B cell (primary cell): ENCODE measurements around the gene CEACAM16. TPM values are rescaled to one million over a fixed set of nuclear protein-coding genes. Genes with fewer than 3 reads are reported as not detected.

Experiments
- ATAC-seq: fragments of 200-7000 bp; cut with Tn5 transposase; one replicate; pipeline ENCODE4 v1.10.0; 2021; ENCODE audit warnings: low read depth, mild to moderate bottlenecking, moderate number of reproducible peaks, moderate library complexity
- CTCF ChIA-PET: fragments of 350-600 bp; sonication (Branson Sonifier 250); formaldehyde crosslinking; loops from one replicate; lab custom pipeline; 2021; ENCODE audit warnings: antibody characterized with exemption, inconsistent platforms; lab: Charles Lee
- POLR2A ChIA-PET: fragments of 350-600 bp; sonication (Branson Sonifier 250); formaldehyde crosslinking; loops from one replicate; lab custom pipeline; 2021; ENCODE audit warnings: antibody characterized with exemption; lab: Charles Lee
- DNase-seq: peaks from one replicate; pipeline ENCODE4 v3.0.0; 2013
- H2AFZ ChIP-seq: 2 replicates; pipeline ENCODE4 v1.6.1; 2012; ENCODE audit warnings: mild to moderate bottlenecking, low read depth, low read length; ENCODE audit not compliant: insufficient read depth, poor library complexity, severe bottlenecking
- H3K27ac ChIP-seq, 2 donors: 1 replicate in 1 of 2; 2 replicates in 1 of 2; pipeline ENCODE4 v1.5.1; 2012 to 2013; ENCODE audit warnings: low read length in 2 of 2, mild to moderate bottlenecking in 2 of 2, moderate library complexity in 1 of 2
- H3K27me3 ChIP-seq, 4 experiments: fragments of 200-600 bp in 1 of 4; sonication (generic) in 1 of 4; replicated peaks in 1 of 4; 1 replicate in 2 of 4; 2 replicates in 2 of 4; pipeline versions ENCODE4 v1.6.1 to v1.7.0; 2013 to 2016; ENCODE audit warnings: low read length in 3 of 4, mild to moderate bottlenecking in 2 of 4, mixed read lengths in 1 of 4, moderate library complexity in 1 of 4; ENCODE audit not compliant: insufficient read depth in 4 of 4, control insufficient read depth in 3 of 4; ENCODE audit errors: control extremely low read depth in 1 of 4
- H3K36me3 ChIP-seq, 2 experiments: replicated peaks in 1 of 2; 1 replicate in 1 of 2; 2 replicates in 1 of 2; pipeline versions ENCODE4 v1.6.1 to v1.7.1; 2013; ENCODE audit warnings: low read length in 1 of 2; ENCODE audit not compliant: insufficient read depth in 2 of 2, control insufficient read depth in 1 of 2; ENCODE audit errors: control extremely low read depth in 1 of 2, extremely low read depth in 1 of 2
- H3K4me1 ChIP-seq, 2 donors: fragments of 200-600 bp in 1 of 2; sonication (generic) in 1 of 2; 1 replicate in 1 of 2; 2 replicates in 1 of 2; pipeline versions ENCODE4 v1.5.1 to v1.6.1; 2013 to 2017; ENCODE audit warnings: low read length in 2 of 2; ENCODE audit not compliant: control insufficient read depth in 2 of 2, insufficient read depth in 2 of 2
- H3K4me2 ChIP-seq: replicated peaks from 2 replicates; pipeline ENCODE3; 2012; ENCODE audit warnings: mild to moderate bottlenecking, low read depth, low read length; ENCODE audit not compliant: poor library complexity, severe bottlenecking
- H3K4me3 ChIP-seq, 5 experiments: fragments of 200-600 bp in 1 of 5; sonication (generic) in 1 of 5; 1 replicate in 3 of 5; 2 replicates in 2 of 5; pipeline versions ENCODE4 v1.5.1 to v1.7.0; 2011 to 2016; ENCODE audit warnings: low read length in 4 of 5, mild to moderate bottlenecking in 4 of 5, low read depth in 2 of 5, control low read depth in 1 of 5, moderate library complexity in 1 of 5; ENCODE audit not compliant: insufficient read depth in 1 of 5; ENCODE audit errors: control extremely low read depth in 1 of 5, extremely low read depth in 1 of 5
- H3K79me2 ChIP-seq: fragments of 200-600 bp; sonication (generic); one replicate; pipeline ENCODE4 v1.6.0; 2016; ENCODE audit warnings: low read length; ENCODE audit not compliant: control insufficient read depth, insufficient read depth
- H3K9ac ChIP-seq: fragments of 200-600 bp; sonication (generic); 2 replicates; pipeline ENCODE4 v1.6.1; 2017; ENCODE audit warnings: mild to moderate bottlenecking, low read length, moderate library complexity
- H3K9me3 ChIP-seq, 3 donors: one replicate each; pipeline versions ENCODE4 v1.6.1 to v1.7.1; 2013; ENCODE audit warnings: low read length in 2 of 3; ENCODE audit not compliant: control insufficient read depth in 2 of 3, insufficient read depth in 1 of 3; ENCODE audit errors: control extremely low read depth in 1 of 3
- H4K20me1 ChIP-seq: 2 replicates; pipeline ENCODE4 v1.6.0; 2012; ENCODE audit warnings: mild to moderate bottlenecking, low read length; ENCODE audit not compliant: insufficient read depth, control insufficient read depth, poor library complexity, severe bottlenecking
- H3K27ac Mint-ChIP-seq: one replicate; pipeline ENCODE4 v1.8.0; 2021; ENCODE audit warnings: mixed read lengths
- H3K27me3 Mint-ChIP-seq: one replicate; pipeline ENCODE4 v1.8.0; 2021; ENCODE audit warnings: mixed read lengths
- H3K4me1 Mint-ChIP-seq: one replicate; pipeline ENCODE4 v1.8.0; 2021; ENCODE audit warnings: mixed read lengths
- H3K4me3 Mint-ChIP-seq: one replicate; pipeline ENCODE4 v1.8.0; 2021; ENCODE audit warnings: mixed read lengths
- H3K9me3 Mint-ChIP-seq: one replicate; pipeline ENCODE4 v1.8.0; 2022; ENCODE audit warnings: mixed read lengths; ENCODE audit not compliant: insufficient read depth
- EZH2 ChIP-seq: IDR thresholded peaks from 2 replicates; pipeline ENCODE4 v1.6.1; 2012; ENCODE audit warnings: borderline replicate concordance, low read depth, mild to moderate bottlenecking, moderate library complexity, low read length; ENCODE audit not compliant: insufficient read depth, poor library complexity, severe bottlenecking
- WGBS: methylation state at CpG from one replicate; pipeline ENCODE4 v1.1.5; 2013; ENCODE audit warnings: missing lambda C conversion rate; ENCODE audit not compliant: insufficient coverage; 5-methylcytosine and 5-hydroxymethylcytosine counted together
- intact Hi-C: fragments of 100-400 bp; cut with micrococcal nuclease; formaldehyde crosslinking; loops from one replicate; pipeline ENCODE4 v1.10.0; 2022
- polyA plus RNA-seq: library from polyadenylated mRNA; depleted of rRNA; stranded (reverse); fragments of >200 nt; gene quantifications from 2 replicates; pipeline ENCODE4 v1.2.3, GENCODE V29; 2012
- total RNA-seq, 2 donors: library from RNA; stranded (reverse); fragments of 120-200 nt in 1 of 2; gene quantifications; 1 replicate in 1 of 2; 2 replicates in 1 of 2; pipeline versions ENCODE4 v1.2.3 to v1.2.4, GENCODE V29; 2013 to 2022
- TF ChIP-seq, protein P1 (sequence below): fragments of 200-600 bp; IDR thresholded peaks from one replicate; pipeline ENCODE4 v1.8.0; 2022; ENCODE audit warnings: antibody characterized with exemption, mild to moderate bottlenecking

CEACAM16 gene
- total and polyA plus RNA-seq, 2 donors (not counting 1 experiment from before 2014, with no cell fraction given): not detected

DNA sequence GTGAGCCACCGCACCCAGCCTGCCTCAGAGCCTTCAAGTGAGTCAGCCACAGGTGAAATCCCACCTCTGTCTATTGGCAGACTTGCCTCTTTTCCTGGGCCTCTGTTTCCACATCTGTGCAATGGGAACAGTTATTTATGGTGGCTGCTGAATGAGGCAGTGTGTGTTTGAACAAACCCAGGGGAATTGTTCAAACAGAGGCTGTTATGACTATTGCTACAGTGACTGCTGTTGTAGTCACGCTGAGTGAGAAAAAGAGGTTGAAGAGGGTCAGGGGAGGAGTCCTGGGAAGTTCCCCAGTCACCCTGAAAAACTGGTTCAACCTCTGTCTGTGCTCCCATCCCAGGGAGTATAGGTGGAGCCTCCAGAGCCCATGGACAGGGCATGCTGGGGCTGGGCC, 27.6 kb upstream of the CEACAM16 start, which contains the start of gene CEACAM19:
CEACAM19 (plus strand) TSS at position 83 of the 400 bp plus-strand sequence. CDS start 450 bp downstream, outside the sequence.
- Mint-ChIP-seq H3K27me3 (peaks cover 5% of the 10 kb centered on the region), H3K4me3 (no peak within 1 kb of the TSS), H3K27ac (no peak within 1 kb of the TSS), H3K9me3 (peaks cover 2% of the 10 kb centered on the region), H3K4me1 (no peaks in the 10 kb centered on the region)
- H3K27me3 ChIP-seq: no peaks in the 10 kb centered on the region
- no peak within 1 kb of the TSS for H2AFZ ChIP-seq
- DNase-seq (no peak), ATAC-seq (no peak)
- intact Hi-C loops: no loop called here
- TF ChIP-seq, protein P1, sequence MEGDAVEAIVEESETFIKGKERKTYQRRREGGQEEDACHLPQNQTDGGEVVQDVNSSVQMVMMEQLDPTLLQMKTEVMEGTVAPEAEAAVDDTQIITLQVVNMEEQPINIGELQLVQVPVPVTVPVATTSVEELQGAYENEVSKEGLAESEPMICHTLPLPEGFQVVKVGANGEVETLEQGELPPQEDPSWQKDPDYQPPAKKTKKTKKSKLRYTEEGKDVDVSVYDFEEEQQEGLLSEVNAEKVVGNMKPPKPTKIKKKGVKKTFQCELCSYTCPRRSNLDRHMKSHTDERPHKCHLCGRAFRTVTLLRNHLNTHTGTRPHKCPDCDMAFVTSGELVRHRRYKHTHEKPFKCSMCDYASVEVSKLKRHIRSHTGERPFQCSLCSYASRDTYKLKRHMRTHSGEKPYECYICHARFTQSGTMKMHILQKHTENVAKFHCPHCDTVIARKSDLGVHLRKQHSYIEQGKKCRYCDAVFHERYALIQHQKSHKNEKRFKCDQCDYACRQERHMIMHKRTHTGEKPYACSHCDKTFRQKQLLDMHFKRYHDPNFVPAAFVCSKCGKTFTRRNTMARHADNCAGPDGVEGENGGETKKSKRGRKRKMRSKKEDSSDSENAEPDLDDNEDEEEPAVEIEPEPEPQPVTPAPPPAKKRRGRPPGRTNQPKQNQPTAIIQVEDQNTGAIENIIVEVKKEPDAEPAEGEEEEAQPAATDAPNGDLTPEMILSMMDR: no peak
- TF ChIP-seq EZH2: no peak
- POLR2A ChIA-PET: no interaction called here
- no peaks in the 10 kb centered on the region for H3K36me3 ChIP-seq
- H3K4me3 ChIP-seq: no peak within 1 kb of the TSS
- H3K4me2 ChIP-seq: no peak within 1 kb of the TSS
- peaks cover 0 to 8% (median 0%) of the 10 kb centered on the region in 3 donors for H3K9me3 ChIP-seq
- no peaks in the 10 kb centered on the region for H4K20me1 ChIP-seq
- CTCF ChIA-PET: interaction anchor here (1.4 kb wide), 1 partner anchor 14 kb away, joined by 3 read pairs; no protein-coding TSS in a partner anchor
- 78% methylated on average over 2 of the region's 2 CpGs for WGBS
- H3K79me2 ChIP-seq: no peaks in the 10 kb centered on the region
- no peak within 1 kb of the TSS for H3K9ac ChIP-seq
- H3K27ac ChIP-seq: no peak within 1 kb of the TSS
- no peaks in the 10 kb centered on the region for H3K4me1 ChIP-seq

DNA sequence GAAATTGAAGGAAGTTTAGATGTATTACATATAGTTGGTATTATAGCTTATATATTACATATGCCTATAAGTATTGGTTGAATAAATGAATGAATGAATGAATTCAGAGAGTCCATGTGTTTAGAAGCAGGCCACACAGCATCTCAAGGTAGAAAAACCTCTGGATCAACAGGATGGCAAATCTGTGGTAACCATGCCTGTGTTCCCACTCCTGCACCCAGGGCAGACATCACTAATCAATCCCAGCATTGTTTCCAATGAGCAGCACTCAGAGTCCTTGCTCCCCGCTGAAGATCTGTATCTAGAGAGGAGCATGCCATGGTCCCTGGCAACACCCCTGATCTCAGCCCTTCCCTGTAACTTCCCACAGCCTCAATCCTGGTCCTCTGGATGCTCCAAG, 26.7 kb upstream of the CEACAM16 start:
- H3K4me3 Mint-ChIP-seq: no peak overlapping the region
- CTCF ChIA-PET: interaction anchor here (0.9 to 1.4 kb wide), 2 partner anchors 15 to 17 kb away, joined by 3 read pairs; no protein-coding TSS in a partner anchor
- no peaks in the 10 kb centered on the region for H3K4me1 Mint-ChIP-seq
- H3K36me3 ChIP-seq: no peaks in the 10 kb centered on the region
- no peaks in the 10 kb centered on the region for H3K4me1 ChIP-seq
- H4K20me1 ChIP-seq: no peaks in the 10 kb centered on the region
- TF ChIP-seq, protein P1: no peak
- TF ChIP-seq EZH2: no peak
- no peak overlapping the region for H3K4me3 ChIP-seq
- H3K27ac ChIP-seq: no peak overlapping the region
- no peak overlapping the region for H3K27ac Mint-ChIP-seq
- peaks cover 5% of the 10 kb centered on the region for H3K27me3 Mint-ChIP-seq
- no peaks in the 10 kb centered on the region for H3K27me3 ChIP-seq
- no peak overlapping the region for H3K9ac ChIP-seq
- POLR2A ChIA-PET: no interaction called here
- WGBS: 83% methylated on average over 1 of the region's 1 CpG
- peaks cover 0 to 8% (median 0%) of the 10 kb centered on the region in 3 donors for H3K9me3 ChIP-seq
- H3K9me3 Mint-ChIP-seq: peaks cover 2% of the 10 kb centered on the region
- H2AFZ ChIP-seq: no peak overlapping the region
- DNase-seq (no peak), ATAC-seq (no peak)
- intact Hi-C loops: no loop called here
- no peaks in the 10 kb centered on the region for H3K79me2 ChIP-seq
- no peak overlapping the region for H3K4me2 ChIP-seq
